H9 (cell line): ENCODE data around the gene ATG4D. TPM values are rescaled to one million over a fixed set of nuclear protein-coding genes. Genes with fewer than 3 reads are reported as not detected.

Source experiments
- DNase-seq: peaks from one replicate; pipeline ENCODE4 v3.0.0-alpha.2; 2017
- H2AFZ ChIP-seq: one replicate; pipeline ENCODE4 v1.6.1; 2013; ENCODE audit warnings: mild to moderate bottlenecking, low read length, control low read depth, moderate library complexity
- H2AK5ac ChIP-seq: 2 replicates; pipeline ENCODE4 v1.6.1; 2013; ENCODE audit warnings: low read length, control low read depth, mixed read lengths; ENCODE audit not compliant: insufficient read length
- H2BK120ac ChIP-seq: one replicate; pipeline ENCODE4 v1.6.1; 2013; ENCODE audit warnings: low read depth, mild to moderate bottlenecking, low read length, control low read depth, inconsistent platforms; ENCODE audit not compliant: poor library complexity, severe bottlenecking
- H2BK12ac ChIP-seq: 2 replicates; pipeline ENCODE4 v1.6.1; 2013; ENCODE audit warnings: low read length, control low read depth, mixed read lengths, low read depth; ENCODE audit not compliant: insufficient read length
- H2BK15ac ChIP-seq: 2 replicates; pipeline ENCODE4 v1.6.1; 2013; ENCODE audit warnings: low read depth, low read length, control low read depth
- H2BK20ac ChIP-seq: one replicate; pipeline ENCODE4 v1.6.1; 2013; ENCODE audit warnings: low read depth, mild to moderate bottlenecking, low read length, control low read depth, inconsistent platforms; ENCODE audit not compliant: poor library complexity, severe bottlenecking
- H2BK5ac ChIP-seq: 2 replicates; pipeline ENCODE4 v1.6.1; 2013; ENCODE audit warnings: low read length, control low read depth, mixed read lengths; ENCODE audit not compliant: insufficient read length
- H3K14ac ChIP-seq: 2 replicates; pipeline ENCODE4 v1.6.1; 2013; ENCODE audit warnings: low read length, control low read depth; ENCODE audit not compliant: insufficient read depth
- H3K18ac ChIP-seq: 2 replicates; pipeline ENCODE4 v1.6.1; 2013; ENCODE audit warnings: low read depth, mild to moderate bottlenecking, mixed read lengths, low read length, control low read depth; ENCODE audit not compliant: insufficient read length
- H3K23ac ChIP-seq: 2 replicates; pipeline ENCODE4 v1.6.1; 2013; ENCODE audit warnings: low read length, control low read depth, mixed read lengths, low read depth; ENCODE audit not compliant: insufficient read length
- H3K23me2 ChIP-seq: 2 replicates; pipeline ENCODE4 v1.6.1; 2013; ENCODE audit warnings: low read depth, mild to moderate bottlenecking, mixed read lengths, low read length, control low read depth; ENCODE audit not compliant: insufficient read length, poor library complexity, severe bottlenecking
- H3K27ac ChIP-seq: 2 replicates; pipeline ENCODE4 v1.5.1; 2013; ENCODE audit warnings: low read length, control low read depth, mixed read lengths, low read depth; ENCODE audit not compliant: insufficient read length
- H3K27me3 ChIP-seq: 2 replicates; pipeline ENCODE4 v1.6.1; 2013; ENCODE audit warnings: low read length, control low read depth, inconsistent platforms; ENCODE audit not compliant: insufficient read depth
- H3K4ac ChIP-seq: 2 replicates; pipeline ENCODE4 v1.6.1; 2013; ENCODE audit warnings: low read depth, mild to moderate bottlenecking, control low read depth, inconsistent platforms, low read length, moderate library complexity
- H3K4me1 ChIP-seq: 2 replicates; pipeline ENCODE4 v1.6.1; 2013; ENCODE audit warnings: low read length, control low read depth, inconsistent platforms; ENCODE audit not compliant: insufficient read depth
- H3K4me2 ChIP-seq: 2 replicates; pipeline ENCODE4 v1.6.1; 2013; ENCODE audit warnings: low read length, control low read depth, mixed read lengths; ENCODE audit not compliant: insufficient read length, insufficient read depth
- H3K56ac ChIP-seq: 2 replicates; pipeline ENCODE4 v1.6.1; 2013; ENCODE audit warnings: low read depth, mild to moderate bottlenecking, mixed read lengths, low read length, control low read depth; ENCODE audit not compliant: insufficient read length
- H3K79me1 ChIP-seq: 2 replicates; pipeline ENCODE4 v1.6.1; 2013; ENCODE audit warnings: low read depth, mild to moderate bottlenecking, moderate library complexity, low read length, control low read depth, inconsistent platforms; ENCODE audit not compliant: insufficient read depth, poor library complexity, severe bottlenecking
- H3K79me2 ChIP-seq: 2 replicates; pipeline ENCODE4 v1.6.1; 2013; ENCODE audit warnings: low read length, control low read depth, inconsistent platforms; ENCODE audit not compliant: insufficient read depth
- H3K9ac ChIP-seq: 2 replicates; pipeline ENCODE4 v1.6.1; 2013; ENCODE audit warnings: low read length, control low read depth, mixed read lengths; ENCODE audit not compliant: insufficient read length; ENCODE audit errors: extremely low read depth
- H3K9me3 ChIP-seq: one replicate; pipeline ENCODE4 v1.6.1; 2013; ENCODE audit warnings: low read depth, low read length, inconsistent platforms; ENCODE audit not compliant: control insufficient read depth
- H3T11ph ChIP-seq: one replicate; pipeline ENCODE4 v1.6.1; 2013; ENCODE audit warnings: mild to moderate bottlenecking, low read length, control low read depth, inconsistent platforms
- H4K20me1 ChIP-seq: one replicate; pipeline ENCODE4 v1.6.1; 2013; ENCODE audit not compliant: control insufficient read depth, insufficient read length, insufficient read depth
- H4K5ac ChIP-seq: 2 replicates; pipeline ENCODE4 v1.6.1; 2013; ENCODE audit warnings: low read depth, mild to moderate bottlenecking, mixed read lengths, low read length, control low read depth; ENCODE audit not compliant: insufficient read length
- H4K8ac ChIP-seq: replicated peaks from 2 replicates; pipeline ENCODE4 v1.6.1; 2013; ENCODE audit warnings: low read length, control low read depth, mixed read lengths, low read depth; ENCODE audit not compliant: insufficient read length
- H4K91ac ChIP-seq: 2 replicates; pipeline ENCODE4 v1.6.1; 2013; ENCODE audit warnings: low read depth, mild to moderate bottlenecking, moderate library complexity, mixed read lengths, low read length, control low read depth; ENCODE audit not compliant: insufficient read length
- H3K27ac Mint-ChIP-seq, 3 experiments: 2 replicates in 2 of 3; 3 replicates in 1 of 3; pipeline ENCODE4 v1.8.0; 2020 to 2021; ENCODE audit warnings: mixed read lengths in 3 of 3, mild to moderate bottlenecking in 1 of 3, moderate library complexity in 1 of 3
- H3K27me3 Mint-ChIP-seq: 2 replicates; pipeline ENCODE4 v1.8.0; 2021; ENCODE audit warnings: low read depth, mild to moderate bottlenecking, moderate library complexity, mixed read lengths
- H3K36me3 Mint-ChIP-seq, 3 experiments: 2 replicates in 2 of 3; 3 replicates in 1 of 3; pipeline ENCODE4 v1.8.0; 2020 to 2021; ENCODE audit warnings: low read depth in 3 of 3, mixed read lengths in 3 of 3; ENCODE audit not compliant: insufficient read depth in 1 of 3
- H3K4me1 Mint-ChIP-seq, 2 experiments: 2 replicates each; pipeline ENCODE4 v1.8.0; 2020; ENCODE audit warnings: mixed read lengths in 2 of 2
- H3K4me3 Mint-ChIP-seq, 2 experiments: 2 replicates in 1 of 2; 3 replicates in 1 of 2; pipeline ENCODE4 v1.8.0; 2020 to 2021; ENCODE audit warnings: mild to moderate bottlenecking in 2 of 2, mixed read lengths in 2 of 2, moderate library complexity in 1 of 2
- H3K9me3 Mint-ChIP-seq, 2 experiments: 2 replicates in 1 of 2; 3 replicates in 1 of 2; pipeline ENCODE4 v1.8.0; 2020; ENCODE audit warnings: mild to moderate bottlenecking in 2 of 2, mixed read lengths in 2 of 2, moderate library complexity in 1 of 2
- WGBS: extraction: QIAGEN DNeasy Blood & Tissue Kit; methylation state at CpG from one replicate; pipeline ENCODE4 v1.1.7; 2013; ENCODE audit warnings: missing lambda C conversion rate, low lambda C conversion rate, mixed read lengths; ENCODE audit not compliant: insufficient read length; ENCODE audit errors: extremely low coverage; 5-methylcytosine and 5-hydroxymethylcytosine counted together
- total RNA-seq: library from RNA; stranded (reverse); gene quantifications from 2 replicates; pipeline ENCODE4 v1.2.1, GENCODE V29; 2021
- TF ChIP-seq, protein P1 (sequence below): fragments of 200-600 bp; sonication (generic); conservative IDR thresholded peaks from 3 replicates; pipeline ENCODE4 v1.8.0; 2021; ENCODE audit warnings: antibody characterized with exemption, mild to moderate bottlenecking

ATG4D gene
- total RNA-seq, 1 experiment from 2014 or later, result 55.8 TPM

DNA sequence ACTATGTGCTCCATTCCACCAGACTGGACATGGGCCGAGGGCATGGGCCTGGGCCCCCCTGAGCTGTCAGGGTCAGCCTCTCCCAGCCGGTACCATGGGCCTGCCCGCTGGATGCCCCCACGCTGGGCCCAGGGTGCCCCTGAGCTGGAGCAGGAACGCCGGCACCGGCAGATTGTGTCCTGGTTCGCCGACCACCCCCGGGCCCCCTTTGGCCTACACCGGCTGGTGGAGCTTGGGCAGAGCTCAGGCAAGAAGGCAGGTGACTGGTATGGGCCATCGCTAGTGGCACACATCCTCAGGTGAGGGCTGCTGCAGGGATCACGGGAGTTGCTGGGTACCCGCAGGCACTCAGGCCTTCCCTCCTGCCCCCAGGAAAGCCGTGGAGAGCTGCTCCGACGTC is 3.1 kb downstream of the ATG4D start:
- H3K9me3 Mint-ChIP-seq, result no peaks in the 10 kb centered on the region
- H3K56ac ChIP-seq, result no peak overlapping the region

More for the DNA sequence above, 3.1 kb downstream of the ATG4D start:
- no peaks in the 10 kb centered on the region for H3K4me1 ChIP-seq
- no peaks in the 10 kb centered on the region for H3K9me3 ChIP-seq
- no peaks in the 10 kb centered on the region for H3K79me1 ChIP-seq
- H3K18ac ChIP-seq, result no peak overlapping the region
- Mint-ChIP-seq H3K4me3 (no peak overlapping the region), H3K27me3 (no peaks in the 10 kb centered on the region), H3K36me3 (peaks cover 23 to 45% (median 40%) of the 10 kb centered on the region in 3 experiments; a peak in 6 of 7 replicates), H3K4me1 (peaks cover 4 to 12% of the 10 kb centered on the region in 2 experiments), H3K27ac (no peak overlapping the region)
- H2AFZ ChIP-seq, result no peak overlapping the region
- H2BK5ac ChIP-seq, result no peak overlapping the region
- H4K5ac ChIP-seq, result no peak overlapping the region
- no peak overlapping the region for H3K4ac ChIP-seq
- TF ChIP-seq, protein P1, sequence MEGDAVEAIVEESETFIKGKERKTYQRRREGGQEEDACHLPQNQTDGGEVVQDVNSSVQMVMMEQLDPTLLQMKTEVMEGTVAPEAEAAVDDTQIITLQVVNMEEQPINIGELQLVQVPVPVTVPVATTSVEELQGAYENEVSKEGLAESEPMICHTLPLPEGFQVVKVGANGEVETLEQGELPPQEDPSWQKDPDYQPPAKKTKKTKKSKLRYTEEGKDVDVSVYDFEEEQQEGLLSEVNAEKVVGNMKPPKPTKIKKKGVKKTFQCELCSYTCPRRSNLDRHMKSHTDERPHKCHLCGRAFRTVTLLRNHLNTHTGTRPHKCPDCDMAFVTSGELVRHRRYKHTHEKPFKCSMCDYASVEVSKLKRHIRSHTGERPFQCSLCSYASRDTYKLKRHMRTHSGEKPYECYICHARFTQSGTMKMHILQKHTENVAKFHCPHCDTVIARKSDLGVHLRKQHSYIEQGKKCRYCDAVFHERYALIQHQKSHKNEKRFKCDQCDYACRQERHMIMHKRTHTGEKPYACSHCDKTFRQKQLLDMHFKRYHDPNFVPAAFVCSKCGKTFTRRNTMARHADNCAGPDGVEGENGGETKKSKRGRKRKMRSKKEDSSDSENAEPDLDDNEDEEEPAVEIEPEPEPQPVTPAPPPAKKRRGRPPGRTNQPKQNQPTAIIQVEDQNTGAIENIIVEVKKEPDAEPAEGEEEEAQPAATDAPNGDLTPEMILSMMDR, result no peak
- WGBS, result no CpG with 5 or more reads among the region's 17 CpGs
- H3K23ac ChIP-seq, result no peak overlapping the region
- no peak overlapping the region for H2BK15ac ChIP-seq
- no peak overlapping the region for H2BK12ac ChIP-seq
- no peaks in the 10 kb centered on the region for H4K20me1 ChIP-seq
- H2BK20ac ChIP-seq, result no peak overlapping the region
- no peak overlapping the region for H3T11ph ChIP-seq
- H3K4me2 ChIP-seq, result no peak overlapping the region
- no peak overlapping the region for H3K14ac ChIP-seq
- H3K27me3 ChIP-seq, result no peaks in the 10 kb centered on the region
- no peak overlapping the region for H4K8ac ChIP-seq
- no peak overlapping the region for H2AK5ac ChIP-seq
- no peak overlapping the region for H3K9ac ChIP-seq
- no peak overlapping the region for H3K27ac ChIP-seq
- H3K23me2 ChIP-seq, result no peaks in the 10 kb centered on the region
- no peak for DNase-seq
- no peak overlapping the region for H2BK120ac ChIP-seq
- H3K79me2 ChIP-seq, result no peaks in the 10 kb centered on the region
- H4K91ac ChIP-seq, result no peak overlapping the region
